ENCODE results near the gene SYNDIG1.

SYNDIG1 gene

DNA sequence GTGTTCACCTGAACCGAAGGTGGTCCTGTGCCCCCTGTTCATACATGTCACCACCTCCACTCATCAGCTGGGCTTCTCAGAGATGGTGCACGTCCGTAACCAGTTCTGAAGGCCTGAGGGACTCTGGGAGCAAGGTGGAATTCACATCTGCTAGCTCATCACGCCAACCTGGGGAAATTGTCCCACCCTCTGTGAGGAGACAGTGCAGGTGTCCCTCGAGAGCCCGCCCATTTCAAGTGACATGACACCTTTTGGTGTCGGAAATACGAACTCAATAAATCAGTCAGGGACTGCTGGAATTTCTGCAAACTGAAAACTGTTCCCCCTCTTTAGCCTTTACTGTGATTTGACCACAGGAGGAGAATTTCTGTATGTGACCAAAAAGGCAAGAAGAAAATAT lies 99.4 kb downstream of the SYNDIG1 start:
- TF ChIP-seq, protein P1, sequence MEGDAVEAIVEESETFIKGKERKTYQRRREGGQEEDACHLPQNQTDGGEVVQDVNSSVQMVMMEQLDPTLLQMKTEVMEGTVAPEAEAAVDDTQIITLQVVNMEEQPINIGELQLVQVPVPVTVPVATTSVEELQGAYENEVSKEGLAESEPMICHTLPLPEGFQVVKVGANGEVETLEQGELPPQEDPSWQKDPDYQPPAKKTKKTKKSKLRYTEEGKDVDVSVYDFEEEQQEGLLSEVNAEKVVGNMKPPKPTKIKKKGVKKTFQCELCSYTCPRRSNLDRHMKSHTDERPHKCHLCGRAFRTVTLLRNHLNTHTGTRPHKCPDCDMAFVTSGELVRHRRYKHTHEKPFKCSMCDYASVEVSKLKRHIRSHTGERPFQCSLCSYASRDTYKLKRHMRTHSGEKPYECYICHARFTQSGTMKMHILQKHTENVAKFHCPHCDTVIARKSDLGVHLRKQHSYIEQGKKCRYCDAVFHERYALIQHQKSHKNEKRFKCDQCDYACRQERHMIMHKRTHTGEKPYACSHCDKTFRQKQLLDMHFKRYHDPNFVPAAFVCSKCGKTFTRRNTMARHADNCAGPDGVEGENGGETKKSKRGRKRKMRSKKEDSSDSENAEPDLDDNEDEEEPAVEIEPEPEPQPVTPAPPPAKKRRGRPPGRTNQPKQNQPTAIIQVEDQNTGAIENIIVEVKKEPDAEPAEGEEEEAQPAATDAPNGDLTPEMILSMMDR (IDR thresholded peaks at IDR 0.05; ENCODE audit: low read length, missing control alignments) = no peak
- H3K4me3 ChIP-seq (replicated peaks; ENCODE audit: low read depth, low read length) = no peak overlapping the region
- no peak for DNase-seq (ENCODE audit: low read depth)

DNA sequence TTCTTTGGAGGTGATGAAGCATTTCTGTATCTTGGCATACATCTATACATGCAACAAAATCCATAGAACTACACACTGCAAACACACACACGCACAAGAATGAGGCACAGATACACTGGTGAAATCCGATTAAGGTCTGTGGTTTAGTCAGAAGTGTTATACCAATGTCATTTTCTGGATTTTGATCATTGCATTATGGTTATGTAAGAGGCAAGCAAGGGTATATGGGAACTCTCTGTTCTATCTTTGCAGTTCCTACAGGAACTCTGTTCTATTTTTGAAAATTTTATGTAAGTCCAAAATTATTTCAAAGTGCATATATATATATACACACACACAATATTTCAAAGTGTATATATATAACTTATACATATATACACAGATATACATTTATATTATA lies 101.7 kb downstream of the SYNDIG1 start:
- DNase-seq (ENCODE audit: low read depth) = no peak
- TF ChIP-seq, protein P1 (IDR thresholded peaks at IDR 0.05; ENCODE audit: low read length, missing control alignments) = no peak

DNA sequence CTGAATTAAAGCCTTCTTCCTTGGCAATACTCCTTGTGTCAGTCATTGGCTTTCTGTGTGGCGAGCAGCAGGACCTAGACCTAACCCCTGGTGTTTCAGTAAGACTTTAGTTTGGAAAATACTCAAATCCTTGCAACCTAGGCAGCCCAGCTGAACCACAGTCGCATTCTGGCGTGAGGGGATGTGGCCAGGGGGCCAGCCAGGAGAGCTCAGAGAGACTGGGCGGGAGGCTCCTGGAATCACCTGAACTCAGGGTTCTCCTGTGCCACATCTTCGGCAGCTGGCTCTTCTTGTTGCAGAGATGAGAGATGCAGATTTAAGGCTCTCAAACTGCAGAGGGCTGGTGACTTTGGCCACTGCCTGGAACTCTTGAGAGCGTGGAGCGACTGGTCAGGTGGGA lies 102.7 kb downstream of the SYNDIG1 start:
- DNase-seq (ENCODE audit: low read depth) = no peak

More for the DNA sequence above, 101.7 kb downstream of the SYNDIG1 start:
- no peak overlapping the region for H3K4me3 ChIP-seq (replicated peaks; ENCODE audit: low read depth, low read length)

DNA sequence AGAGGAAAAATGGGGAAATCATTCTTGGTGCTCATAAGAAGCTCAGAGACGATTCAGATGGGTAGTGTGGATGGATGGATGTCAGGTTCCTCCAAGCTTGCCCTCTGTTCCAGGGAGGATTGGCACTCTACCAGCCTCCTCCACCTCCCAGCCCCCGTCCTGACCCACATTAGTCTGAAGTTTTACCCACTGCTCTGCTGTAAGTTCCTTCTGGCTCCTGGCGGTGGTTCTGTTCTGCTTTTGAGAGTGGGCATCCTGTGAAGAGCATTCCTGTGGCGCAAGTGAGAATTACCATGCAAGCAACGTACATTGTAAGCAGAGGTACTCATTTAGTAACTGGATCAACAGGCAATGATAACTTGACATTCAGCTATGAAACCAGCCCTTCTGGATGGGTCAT lies 103.4 kb downstream of the SYNDIG1 start:
- TF ChIP-seq, protein P1 (IDR thresholded peaks at IDR 0.05; ENCODE audit: low read length, missing control alignments) = no peak
- DNase-seq (ENCODE audit: low read depth) = no peak
- H3K4me3 ChIP-seq (replicated peaks; ENCODE audit: low read depth, low read length) = no peak overlapping the region

More for the DNA sequence above, 102.7 kb downstream of the SYNDIG1 start:
- TF ChIP-seq, protein P1 (IDR thresholded peaks at IDR 0.05; ENCODE audit: low read length, missing control alignments) = no peak
- no peak overlapping the region for H3K4me3 ChIP-seq (replicated peaks; ENCODE audit: low read depth, low read length)

DNA sequence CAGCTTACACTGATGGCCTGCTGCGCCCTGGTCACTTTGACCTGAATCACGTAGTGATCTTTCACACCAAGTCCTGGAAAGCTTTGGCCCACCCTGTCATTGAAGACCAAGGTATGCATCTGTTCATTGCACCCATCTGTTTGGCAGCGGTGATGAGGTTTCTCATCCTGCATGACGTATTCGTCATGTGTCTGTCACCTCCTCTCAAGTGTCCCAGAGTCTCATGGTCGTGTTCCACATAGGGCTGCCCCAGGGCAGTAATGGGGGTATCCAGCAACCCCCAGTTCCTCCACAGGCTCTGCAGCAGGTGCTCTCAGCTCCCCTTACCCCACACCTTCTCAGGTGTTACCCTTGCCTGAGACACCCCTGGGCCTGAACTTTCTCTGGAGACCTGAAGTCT lies 104.1 kb downstream of the SYNDIG1 start:
- TF ChIP-seq, protein P1 (IDR thresholded peaks at IDR 0.05; ENCODE audit: low read length, missing control alignments) = no peak

DNA sequence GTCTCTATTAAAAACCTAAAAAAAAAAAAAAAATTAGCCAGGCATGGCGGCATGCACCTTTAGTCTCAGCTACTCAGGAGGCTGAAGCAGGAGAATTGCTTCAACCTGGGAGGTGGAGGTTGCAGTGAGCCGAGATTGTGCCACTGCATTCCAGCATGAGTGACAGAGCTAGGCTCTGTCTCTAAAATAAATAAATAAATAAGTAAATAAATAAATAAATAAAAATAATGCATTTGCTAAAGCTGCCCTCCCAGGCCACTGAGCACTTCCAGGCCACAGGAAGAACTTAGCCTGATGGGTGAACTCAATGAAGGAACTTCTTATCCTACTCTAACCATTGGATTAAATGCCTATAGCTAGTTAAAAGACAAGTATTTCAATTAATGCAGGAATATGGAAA lies 104.9 kb downstream of the SYNDIG1 start:
- no peak overlapping the region for H3K4me3 ChIP-seq (replicated peaks; ENCODE audit: low read depth, low read length)
- DNase-seq (ENCODE audit: low read depth) = no peak
- TF ChIP-seq, protein P1 (IDR thresholded peaks at IDR 0.05; ENCODE audit: low read length, missing control alignments) = no peak

More for the DNA sequence above, 104.1 kb downstream of the SYNDIG1 start:
- H3K4me3 ChIP-seq (replicated peaks; ENCODE audit: low read depth, low read length) = no peak overlapping the region
- DNase-seq (ENCODE audit: low read depth) = no peak

DNA sequence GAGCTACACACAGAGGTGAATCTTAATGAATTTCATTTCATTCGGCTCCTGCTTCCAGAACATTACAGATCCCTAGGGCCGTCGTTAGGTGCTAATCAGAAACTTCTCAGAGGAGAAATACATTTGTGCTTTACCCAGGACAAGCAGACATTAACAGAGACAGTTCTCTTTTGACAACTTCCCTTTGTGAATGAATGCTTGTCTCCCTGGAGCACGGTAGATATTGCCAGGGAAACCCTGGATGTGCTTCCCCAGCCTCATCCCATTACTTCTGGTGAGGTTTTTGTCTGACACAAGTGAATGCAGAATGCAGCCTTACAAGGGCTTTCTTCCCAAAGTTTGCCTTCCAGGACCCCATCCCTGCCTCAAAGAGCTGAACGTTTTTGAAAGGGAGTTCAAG lies 105.4 kb downstream of the SYNDIG1 start:
- no peak for DNase-seq (ENCODE audit: low read depth)
- TF ChIP-seq, protein P1 (IDR thresholded peaks at IDR 0.05; ENCODE audit: low read length, missing control alignments) = no peak
- no peak overlapping the region for H3K4me3 ChIP-seq (replicated peaks; ENCODE audit: low read depth, low read length)
